CD4-positive, alpha-beta memory T cell (primary cell): Measurements from ENCODE around the gene KRTAP4-3. TPM values are rescaled to one million over a fixed set of nuclear protein-coding genes. Genes with fewer than 3 reads are reported as not detected.

ENCODE experiments used
- CTCF ChIA-PET: fragments of 350-600 bp; sonication (Branson Sonifier 250); formaldehyde crosslinking; loops from one replicate; lab custom pipeline; 2021; ENCODE audit warnings: inconsistent platforms; ENCODE audit not compliant: partially characterized antibody; lab: Charles Lee
- POLR2A ChIA-PET: fragments of 350-600 bp; sonication (Branson Sonifier 250); formaldehyde crosslinking; loops from one replicate; lab custom pipeline; 2021; ENCODE audit not compliant: partially characterized antibody; lab: Charles Lee
- DNase-seq, 5 donors: peaks; one replicate each; pipeline versions ENCODE4 v3.0.0 to v3.0.0-alpha.2; 2020 to 2022; ENCODE audit warnings: mixed read lengths in 1 of 5
- H3K27ac ChIP-seq: one replicate; pipeline ENCODE4 v1.7.0; 2013; ENCODE audit warnings: low read depth, low read length
- H3K27me3 ChIP-seq: 2 replicates; pipeline ENCODE4 v1.7.0; 2013; ENCODE audit warnings: mild to moderate bottlenecking, low read length, moderate library complexity; ENCODE audit not compliant: insufficient read depth
- H3K36me3 ChIP-seq: 2 replicates; pipeline ENCODE4 v1.7.0; 2013; ENCODE audit warnings: mild to moderate bottlenecking, low read length, moderate library complexity; ENCODE audit not compliant: insufficient read depth
- H3K4me1 ChIP-seq: 2 replicates; pipeline ENCODE4 v1.7.0; 2013; ENCODE audit warnings: mild to moderate bottlenecking, low read length, moderate library complexity; ENCODE audit not compliant: insufficient read depth
- H3K4me3 ChIP-seq, 2 donors: one replicate each; pipeline ENCODE4 v1.7.0; 2013; ENCODE audit warnings: low read length in 2 of 2, mild to moderate bottlenecking in 1 of 2
- H3K9me3 ChIP-seq, 2 donors: one replicate each; pipeline ENCODE4 v1.7.0; 2013; ENCODE audit warnings: low read length in 2 of 2, control low read depth in 1 of 2; ENCODE audit not compliant: control insufficient read depth in 1 of 2
- H3K27ac Mint-ChIP-seq, 7 donors: one replicate each; pipeline ENCODE4 v1.8.0; 2020 to 2021; ENCODE audit warnings: mixed read lengths in 7 of 7, mild to moderate bottlenecking in 6 of 7, inconsistent platforms in 3 of 7, moderate library complexity in 3 of 7
- H3K27me3 Mint-ChIP-seq, 2 donors: one replicate each; pipeline ENCODE4 v1.8.0; 2020 to 2021; ENCODE audit warnings: mixed read lengths in 2 of 2
- H3K36me3 Mint-ChIP-seq, 2 donors: one replicate each; pipeline ENCODE4 v1.8.0; 2020 to 2021; ENCODE audit warnings: mixed read lengths in 2 of 2, inconsistent platforms in 1 of 2, mild to moderate bottlenecking in 1 of 2
- H3K4me1 Mint-ChIP-seq, 4 donors: one replicate each; pipeline ENCODE4 v1.8.0; 2020 to 2021; ENCODE audit warnings: mixed read lengths in 4 of 4, mild to moderate bottlenecking in 1 of 4
- H3K4me3 Mint-ChIP-seq, 8 donors: one replicate each; pipeline ENCODE4 v1.8.0; 2020 to 2021; ENCODE audit warnings: mixed read lengths in 8 of 8, mild to moderate bottlenecking in 7 of 8, moderate library complexity in 6 of 8, inconsistent platforms in 3 of 8
- H3K9me3 Mint-ChIP-seq, 8 donors: one replicate each; pipeline ENCODE4 v1.8.0; 2020 to 2021; ENCODE audit warnings: mixed read lengths in 8 of 8, mild to moderate bottlenecking in 5 of 8, inconsistent platforms in 3 of 8, moderate library complexity in 1 of 8
- intact Hi-C: fragments of 100-400 bp; cut with micrococcal nuclease; formaldehyde crosslinking; loops from one replicate; pipeline ENCODE4 v1.15.1; 2023
- polyA plus RNA-seq, 2 donors: library from polyadenylated mRNA; unstranded; fragments of 300-500 nt; fragmentation: Illumina TruSeq; gene quantifications; one replicate each; pipeline ENCODE4 v1.2.3, GENCODE V29; 2021
- total RNA-seq, 2 experiments: library from RNA; stranded (reverse); gene quantifications; one replicate each; pipeline ENCODE4 v1.2.3, GENCODE V29; 2021

Gene KRTAP4-3
- total RNA-seq (not detected), polyA plus RNA-seq (not detected)

- H3K4me3 Mint-ChIP-seq: peak within 1 kb of the TSS in 1 of 8 donors; percentile 66
- POLR2A ChIA-PET: no interaction called here
Observed at GRCh38 chr17:41168121-41168520, at the start of gene KRTAP4-3. KRTAP4-3 (minus strand) TSS chr17:41168221; CDS start chr17:41168172, 49 bp downstream.

GRCh38 chr17:41215681-41216080 is 47.7 kb upstream of the KRTAP4-3 start:
- ChIA-PET POLR2A (no interaction called here), CTCF (no interaction called here)
- no peak for DNase-seq
- Histone ChIP-seq H3K9me3 (no peaks in the 10 kb centered on the region), H3K4me1 (no peaks in the 10 kb centered on the region), H3K27ac (no peak overlapping the region), H3K27me3 (no peaks in the 10 kb centered on the region), H3K4me3 (no peak overlapping the region), H3K36me3 (no peaks in the 10 kb centered on the region)
- H3K27me3 Mint-ChIP-seq: peaks cover 12 to 14% of the 10 kb centered on the region in 2 donors
- no peak overlapping the region for H3K4me3 Mint-ChIP-seq
- H3K9me3 Mint-ChIP-seq: peaks cover 0 to 11% (median 2%) of the 10 kb centered on the region in 8 donors
- intact Hi-C loops: no loop called here
- H3K4me1 Mint-ChIP-seq: peaks cover 0 to 8% (median 2%) of the 10 kb centered on the region in 4 donors
- H3K27ac Mint-ChIP-seq: no peak overlapping the region
- H3K36me3 Mint-ChIP-seq: peaks cover 0 to 3% of the 10 kb centered on the region in 2 donors

More at GRCh38 chr17:41168121-41168520, at the start of gene KRTAP4-3:
- Mint-ChIP-seq H3K9me3 (peaks cover 0 to 2% (median 0%) of the 10 kb centered on the region in 8 donors), H3K36me3 (no peaks in the 10 kb centered on the region), H3K27me3 (peaks cover under 1 to 4% of the 10 kb centered on the region in 2 donors), H3K4me1 (peaks cover 0 to 4% (median 2%) of the 10 kb centered on the region in 4 donors), H3K27ac (peak within 1 kb of the TSS in 1 of 7 donors; percentile 12)
- Histone ChIP-seq H3K9me3 (no peaks in the 10 kb centered on the region), H3K27me3 (no peaks in the 10 kb centered on the region), H3K4me3 (no peak within 1 kb of the TSS), H3K36me3 (no peaks in the 10 kb centered on the region), H3K4me1 (no peaks in the 10 kb centered on the region), H3K27ac (no peak within 1 kb of the TSS)
- no peak for DNase-seq
- CTCF ChIA-PET: interaction anchor here (1.7 kb wide), 1 partner anchor 381 kb away, joined by 4 read pairs; no protein-coding TSS in a partner anchor
- intact Hi-C loops: no loop called here

- H3K4me3 ChIP-seq: no peak overlapping the region
- DNase-seq: no peak
- H3K4me1 Mint-ChIP-seq: peaks cover 0 to 8% (median 2%) of the 10 kb centered on the region in 4 donors
- no peaks in the 10 kb centered on the region for H3K9me3 ChIP-seq
- H3K27me3 Mint-ChIP-seq: peaks cover 25 to 27% of the 10 kb centered on the region in 2 donors
- peaks cover 0 to 5% (median 0%) of the 10 kb centered on the region in 8 donors for H3K9me3 Mint-ChIP-seq
- CTCF ChIA-PET: interaction anchor here (1.0 kb wide), 1 partner anchor 110 kb away, joined by 3 read pairs; no protein-coding TSS in a partner anchor
- H3K27me3 ChIP-seq: no peaks in the 10 kb centered on the region
- POLR2A ChIA-PET: no interaction called here
- no peak overlapping the region for H3K27ac ChIP-seq
- no peak overlapping the region for H3K4me3 Mint-ChIP-seq
- intact Hi-C loops: no loop called here
- H3K36me3 Mint-ChIP-seq: peaks cover 0 to 4% of the 10 kb centered on the region in 2 donors
- H3K27ac Mint-ChIP-seq: peak overlapping the region in 1 of 7 donors; percentile 19
- H3K4me1 ChIP-seq: no peaks in the 10 kb centered on the region
- no peaks in the 10 kb centered on the region for H3K36me3 ChIP-seq
Observed at GRCh38 chr17:41212524-41213169, 44.6 kb upstream of the KRTAP4-3 start.

GRCh38 chr17:41211845-41212466 is 43.9 kb upstream of the KRTAP4-3 start:
- peak in 1 of 5 donors; percentile 4 for DNase-seq
- H3K36me3 Mint-ChIP-seq: peaks cover 0 to 4% of the 10 kb centered on the region in 2 donors
- Histone ChIP-seq H3K36me3 (no peaks in the 10 kb centered on the region), H3K4me3 (no peak overlapping the region), H3K27ac (no peak overlapping the region), H3K4me1 (no peaks in the 10 kb centered on the region), H3K9me3 (no peaks in the 10 kb centered on the region), H3K27me3 (no peaks in the 10 kb centered on the region)
- ChIA-PET POLR2A (no interaction called here), CTCF (interaction anchor here (1.0 kb wide), 1 partner anchor 111 kb away, joined by 3 read pairs; no protein-coding TSS in a partner anchor)
- intact Hi-C loops: no loop called here
- no peak overlapping the region for H3K27ac Mint-ChIP-seq
- peaks cover 0 to 8% (median 2%) of the 10 kb centered on the region in 4 donors for H3K4me1 Mint-ChIP-seq
- H3K4me3 Mint-ChIP-seq: no peak overlapping the region
- H3K9me3 Mint-ChIP-seq: peaks cover 0 to 5% (median 0%) of the 10 kb centered on the region in 8 donors
- peaks cover 23 to 24% of the 10 kb centered on the region in 2 donors for H3K27me3 Mint-ChIP-seq

GRCh38 chr17:41199421-41200078 is 31.5 kb upstream of the KRTAP4-3 start:
- no peak overlapping the region for H3K4me3 Mint-ChIP-seq
- H3K27ac Mint-ChIP-seq: no peak overlapping the region
- no peaks in the 10 kb centered on the region for H3K36me3 Mint-ChIP-seq
- H3K9me3 Mint-ChIP-seq: peaks cover 0 to 8% (median 2%) of the 10 kb centered on the region in 8 donors
- ChIA-PET CTCF (no interaction called here), POLR2A (no interaction called here)
- Histone ChIP-seq H3K9me3 (no peaks in the 10 kb centered on the region), H3K27ac (no peak overlapping the region), H3K36me3 (no peaks in the 10 kb centered on the region), H3K27me3 (no peaks in the 10 kb centered on the region), H3K4me3 (no peak overlapping the region), H3K4me1 (no peaks in the 10 kb centered on the region)
- peaks cover 0 to 1% (median 0%) of the 10 kb centered on the region in 4 donors for H3K4me1 Mint-ChIP-seq
- intact Hi-C loops: no loop called here
- H3K27me3 Mint-ChIP-seq: peaks cover 0 to 6% of the 10 kb centered on the region in 2 donors
- DNase-seq: no peak

GRCh38 chr17:41196068-41196467 is 28.0 kb upstream of the KRTAP4-3 start:
- no peak overlapping the region for H3K27ac Mint-ChIP-seq

GRCh38 chr17:41190328-41190727 is 22.3 kb upstream of the KRTAP4-3 start:
- H3K36me3 Mint-ChIP-seq: no peaks in the 10 kb centered on the region
- no peaks in the 10 kb centered on the region for H3K36me3 ChIP-seq
- no peak overlapping the region for H3K4me3 Mint-ChIP-seq
- CTCF ChIA-PET: no interaction called here
- no peak overlapping the region for H3K27ac ChIP-seq
- peaks cover 9 to 27% of the 10 kb centered on the region in 2 donors for H3K27me3 Mint-ChIP-seq
- peaks cover 0 to 5% (median 1%) of the 10 kb centered on the region in 8 donors for H3K9me3 Mint-ChIP-seq
- no peaks in the 10 kb centered on the region for H3K4me1 ChIP-seq
- no peak overlapping the region for H3K4me3 ChIP-seq
- intact Hi-C loops: no loop called here
- H3K4me1 Mint-ChIP-seq: peaks cover 0 to 5% (median 0%) of the 10 kb centered on the region in 4 donors
- POLR2A ChIA-PET: no interaction called here
- no peak overlapping the region for H3K27ac Mint-ChIP-seq
- DNase-seq: no peak
- H3K9me3 ChIP-seq: no peaks in the 10 kb centered on the region
- no peaks in the 10 kb centered on the region for H3K27me3 ChIP-seq

More at GRCh38 chr17:41196068-41196467, 28.0 kb upstream of the KRTAP4-3 start:
- no peaks in the 10 kb centered on the region for H3K4me1 ChIP-seq
- no peak overlapping the region for H3K4me3 Mint-ChIP-seq
- H3K4me3 ChIP-seq: no peak overlapping the region
- H3K4me1 Mint-ChIP-seq: peaks cover 0 to 5% (median under 1%) of the 10 kb centered on the region in 4 donors
- H3K27ac ChIP-seq: no peak overlapping the region
- no peaks in the 10 kb centered on the region for H3K9me3 ChIP-seq
- intact Hi-C loops: no loop called here
- peaks cover 0 to 9% (median 5%) of the 10 kb centered on the region in 8 donors for H3K9me3 Mint-ChIP-seq
- no peaks in the 10 kb centered on the region for H3K36me3 Mint-ChIP-seq
- H3K27me3 ChIP-seq: no peaks in the 10 kb centered on the region
- DNase-seq: no peak
- peaks cover 1 to 12% of the 10 kb centered on the region in 2 donors for H3K27me3 Mint-ChIP-seq
- POLR2A ChIA-PET: no interaction called here
- CTCF ChIA-PET: no interaction called here
- no peaks in the 10 kb centered on the region for H3K36me3 ChIP-seq
